Fibroblast of the conjunctiva (primary cell): Measurements from ENCODE around the gene SLC47A1.
"Not testable (repeated sequence)": the region's sequence is repeated elsewhere in the genome, so short reads cannot be mapped to it uniquely, and the experiment has no call there.

Experiments
- DNase-seq: peaks from one replicate; pipeline ENCODE4 v3.0.0-alpha.2; 2010; ENCODE audit warnings: low read depth

SLC47A1 gene

GRCh38 chr17:19558946-19559345, 25.3 kb downstream of the SLC47A1 start:
- no peak for DNase-seq

GRCh38 chr17:19561697-19562318, 28.2 kb downstream of the SLC47A1 start:
- DNase-seq = no peak

GRCh38 chr17:19565817-19566575, 32.3 kb downstream of the SLC47A1 start:
- DNase-seq = no peak

GRCh38 chr17:19567216-19568015, 33.8 kb downstream of the SLC47A1 start:
- no peak for DNase-seq

DNA sequence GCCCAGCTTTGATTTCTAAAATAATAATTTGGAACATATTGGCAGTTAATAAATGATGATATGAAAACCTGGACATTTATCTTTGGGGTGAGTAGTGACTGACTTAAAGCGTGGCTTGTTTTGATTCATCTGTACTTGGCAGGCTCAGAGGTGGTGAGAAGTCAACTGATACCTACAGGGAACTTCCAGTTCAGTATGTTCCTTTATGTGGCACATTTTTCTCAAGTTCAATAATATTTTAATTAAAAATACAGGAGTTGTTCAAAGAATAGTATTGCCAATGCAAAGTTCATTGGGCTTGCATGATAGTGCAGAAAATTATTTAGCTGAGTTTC, 34.3 kb downstream of the SLC47A1 start:
- no peak for DNase-seq

GRCh38 chr17:19569785-19570543, 36.3 kb downstream of the SLC47A1 start:
- DNase-seq = no peak

GRCh38 chr17:19570544-19571062, 36.9 kb downstream of the SLC47A1 start:
- no peak for DNase-seq

DNA sequence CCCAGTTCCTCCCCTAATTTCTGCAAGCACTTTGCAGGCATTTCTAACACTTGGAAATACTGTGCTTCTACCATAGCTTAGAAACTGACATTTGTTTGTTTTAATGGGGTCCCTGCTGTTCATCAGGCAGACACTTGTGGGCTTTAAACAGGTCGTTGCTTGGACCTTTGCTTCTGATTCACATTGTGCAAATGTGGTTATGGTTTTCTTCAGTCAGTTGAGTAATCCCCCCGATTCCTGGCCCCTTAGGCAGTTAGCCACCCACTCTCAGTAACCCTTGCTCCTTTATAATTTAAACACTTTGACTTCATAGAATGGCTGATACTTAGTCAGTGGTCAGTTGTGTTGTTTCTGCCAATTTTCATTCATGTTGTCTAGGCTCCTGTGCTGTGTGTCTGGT, 39.4 kb downstream of the SLC47A1 start:
- DNase-seq = no peak

DNA sequence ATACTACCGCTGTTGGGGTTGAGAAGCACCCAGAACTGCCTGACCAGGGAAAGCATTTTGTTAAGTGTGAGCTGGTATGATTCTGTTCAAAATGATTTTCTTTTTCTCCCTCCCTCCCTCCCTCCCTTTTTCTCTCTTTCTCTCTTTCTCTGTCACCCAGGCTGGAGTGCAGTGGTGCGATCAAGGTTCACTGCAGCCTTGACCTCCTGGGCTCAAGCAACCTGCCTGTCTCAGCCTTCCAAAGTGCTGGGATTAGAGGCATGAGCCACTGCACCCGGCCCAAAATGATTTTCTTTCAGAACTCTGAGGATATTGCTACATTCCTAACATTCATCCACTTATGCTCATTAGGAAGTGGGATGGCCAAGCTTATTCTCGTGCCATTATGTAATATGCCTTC, 41.3 kb downstream of the SLC47A1 start:
- no peak for DNase-seq

DNA sequence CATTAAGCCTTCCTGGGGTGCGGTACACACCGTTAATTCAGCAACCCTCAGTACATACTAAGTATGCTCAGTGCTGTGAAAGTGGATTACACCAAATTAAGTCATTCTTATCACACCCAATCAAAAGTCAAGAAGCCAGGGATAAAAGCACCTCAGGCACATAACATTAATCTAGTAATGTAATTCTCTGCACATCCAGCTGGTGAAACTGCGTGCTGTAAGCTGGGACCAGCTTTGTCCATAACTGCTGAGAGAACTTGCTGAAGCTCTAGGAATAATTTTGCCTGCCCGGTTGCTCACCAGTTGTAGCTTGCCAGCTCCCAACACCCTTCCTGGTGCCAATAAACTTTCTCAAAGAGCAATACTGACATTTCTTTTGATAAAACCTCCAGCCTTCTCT, 44.9 kb downstream of the SLC47A1 start:
- DNase-seq = peak; percentile 9

DNA sequence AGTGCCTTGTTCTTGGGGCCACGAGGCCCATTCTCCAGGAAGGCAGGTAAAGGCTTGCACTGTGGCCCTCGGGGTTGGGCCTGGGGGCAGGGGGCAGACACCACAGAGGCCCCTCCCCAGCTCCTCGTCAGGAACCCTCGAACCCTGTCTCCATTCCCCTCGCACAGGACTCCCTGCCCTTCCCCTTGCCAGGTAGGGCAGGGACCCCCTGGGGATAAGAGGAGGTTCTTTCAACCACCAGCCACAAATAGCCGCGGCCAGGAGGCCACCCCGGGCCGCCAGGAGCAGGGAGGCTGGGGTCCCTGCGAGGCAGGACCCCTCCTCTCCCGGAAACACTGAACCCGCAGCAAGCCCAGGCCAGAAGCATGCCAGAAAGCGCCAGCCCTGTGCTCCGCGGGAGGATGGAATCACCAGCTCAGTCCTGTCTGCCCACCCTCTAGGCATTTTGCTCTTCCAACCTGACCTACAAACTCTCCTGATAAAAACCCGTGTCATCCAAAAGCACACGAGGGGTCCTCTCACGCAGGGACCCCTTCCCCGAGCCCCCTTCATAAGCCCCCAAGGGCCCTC, 45.6 kb downstream of the SLC47A1 start:
- no peak for DNase-seq

DNA sequence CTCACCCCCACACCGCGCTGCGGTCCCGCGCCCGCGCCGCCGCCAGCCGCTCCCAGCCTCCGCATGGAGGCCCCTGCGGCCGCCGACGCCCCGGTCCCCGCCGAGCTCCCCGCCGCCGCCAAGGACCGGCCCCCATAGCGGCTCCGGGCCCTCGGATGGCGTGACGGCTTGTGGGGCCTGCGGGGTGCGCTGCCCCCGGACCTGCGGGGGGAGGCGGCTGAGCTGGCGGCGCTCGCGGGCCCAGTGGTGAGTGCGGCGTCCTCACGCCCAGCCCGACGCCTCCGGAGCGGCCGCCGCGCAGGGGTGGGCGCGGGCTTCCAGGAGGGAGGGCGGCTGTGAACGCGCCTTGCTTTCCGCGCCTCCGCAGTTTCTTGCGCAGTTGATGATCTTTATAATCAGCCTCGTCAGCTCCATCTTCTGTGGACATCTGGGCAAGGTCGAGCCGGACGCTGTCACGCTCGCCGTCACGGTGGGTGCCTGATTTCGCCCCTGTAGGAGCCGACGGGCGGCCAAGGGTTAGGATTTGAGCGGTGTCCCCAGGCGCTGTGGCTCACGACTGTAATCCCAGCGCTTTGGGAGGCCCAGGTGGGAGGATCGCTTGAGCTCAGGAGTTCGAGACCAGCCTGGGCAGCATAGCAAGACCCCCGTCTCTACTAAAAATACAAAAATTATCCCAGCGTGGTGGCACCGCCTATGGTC, 46.4 kb downstream of the SLC47A1 start:
- DNase-seq = no peak

- not testable (repeated sequence) for DNase-seq
Observed at GRCh38 chr17:19580566-19580920, 46.9 kb downstream of the SLC47A1 start.

DNA sequence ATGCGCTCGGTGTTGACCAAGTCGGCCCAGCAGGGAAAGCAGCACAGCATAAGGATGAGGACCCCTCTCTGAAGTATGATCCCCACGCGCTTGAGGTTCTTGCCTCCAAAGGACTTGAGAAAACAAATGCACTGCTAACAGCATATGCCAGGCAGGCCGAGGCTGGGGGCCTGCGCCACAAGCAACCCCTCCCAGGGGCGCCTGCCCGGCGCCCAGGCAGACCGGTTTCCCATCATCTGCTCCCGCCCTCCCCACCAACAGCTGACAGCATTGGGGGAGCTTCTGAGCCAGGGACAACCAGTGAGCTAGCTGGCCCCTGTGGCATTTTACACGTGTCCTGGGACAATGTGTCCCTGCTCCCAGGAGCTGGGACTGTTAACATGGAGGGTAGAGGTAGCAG, 48.5 kb downstream of the SLC47A1 start:
- DNase-seq = not testable (repeated sequence)

- DNase-seq = no peak
Observed at GRCh38 chr17:19583871-19584270, 50.2 kb downstream of the SLC47A1 start.

GRCh38 chr17:19590451-19590850, 56.8 kb downstream of the SLC47A1 start:
- DNase-seq = no peak

GRCh38 chr17:19590912-19591551, 57.4 kb downstream of the SLC47A1 start:
- DNase-seq = no peak

DNA sequence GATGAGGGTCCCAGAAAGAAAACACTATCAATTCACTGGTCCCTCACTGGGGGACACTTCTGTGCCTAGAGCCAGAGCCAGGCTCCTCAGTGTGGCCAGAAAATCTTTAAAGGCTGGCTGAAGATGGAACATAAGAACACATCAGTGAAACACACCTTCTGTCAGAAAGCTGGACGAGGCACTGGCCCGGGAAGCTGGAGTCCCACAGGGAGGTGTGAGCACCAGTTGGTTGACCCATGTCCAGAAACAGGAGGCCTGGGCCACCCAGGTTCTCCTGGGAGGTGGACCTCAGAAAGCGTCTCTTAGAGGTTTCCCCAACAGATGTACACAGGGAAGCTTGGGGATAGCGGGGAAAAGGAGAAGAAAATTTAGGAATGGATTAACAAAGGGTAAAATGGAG, 58.7 kb downstream of the SLC47A1 start:
- no peak for DNase-seq

GRCh38 chr17:19596869-19597268, 63.2 kb downstream of the SLC47A1 start:
- DNase-seq = no peak

DNA sequence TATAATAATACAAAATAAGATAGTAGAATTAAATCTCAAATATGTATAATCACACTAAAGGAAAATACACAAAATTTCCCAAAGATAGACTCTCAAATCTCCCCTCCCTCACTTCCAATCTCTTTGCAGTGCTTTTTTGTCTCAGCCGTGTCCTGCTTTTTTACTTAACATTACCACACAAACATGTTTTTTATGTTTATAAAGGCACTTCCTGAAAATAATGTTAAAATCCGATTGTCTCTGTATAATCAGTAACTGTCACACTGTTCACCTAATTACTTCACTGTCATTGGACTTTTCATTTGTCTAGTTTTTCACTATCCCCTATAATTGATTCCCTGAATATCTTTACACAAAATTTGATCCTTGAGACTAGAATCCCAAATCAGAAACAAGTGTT, 76.7 kb downstream of the SLC47A1 start:
- DNase-seq = no peak

GRCh38 chr17:19610879-19611278, 77.2 kb downstream of the SLC47A1 start:
- no peak for DNase-seq
